A673 (cell line): Measurements from ENCODE around the gene CNPY1.

Experiments
- EZH2 ChIP-seq: fragments of 200-600 bp; sonication (generic); IDR thresholded peaks from 2 replicates; pipeline ENCODE4 v1.6.1; 2017; ENCODE audit warnings: borderline replicate concordance, low read depth, mild to moderate bottlenecking, mixed read lengths, antibody characterized with exemption, low read length; ENCODE audit not compliant: poor library complexity, severe bottlenecking
- TF ChIP-seq, protein P1 (sequence below): fragments of 300-800, 200-600 bp; sonication (generic); conservative IDR thresholded peaks from 2 replicates; pipeline ENCODE4 v1.5.1; 2017; ENCODE audit warnings: low read depth, mild to moderate bottlenecking, antibody characterized with exemption, low read length, moderate library complexity, mixed read lengths

DNA sequence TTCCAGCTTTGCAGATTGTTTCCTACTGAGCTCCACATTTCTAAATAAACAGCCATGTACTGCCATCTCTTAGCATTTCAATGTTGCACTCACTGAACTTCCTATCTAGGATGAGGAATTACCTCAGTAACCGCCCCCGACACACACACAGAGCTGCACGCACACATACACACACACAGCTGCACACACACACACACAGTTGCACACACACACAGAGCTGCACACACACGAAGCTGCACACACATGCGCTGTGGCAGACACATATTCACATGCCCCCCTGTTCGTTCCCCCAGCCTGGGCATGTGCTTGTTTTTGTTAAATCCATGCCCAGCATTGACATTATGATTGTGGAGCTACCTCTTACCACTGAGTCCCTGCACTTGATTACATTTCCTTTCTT lies 39.6 kb upstream of the CNPY1 start:
- TF ChIP-seq, protein P1, sequence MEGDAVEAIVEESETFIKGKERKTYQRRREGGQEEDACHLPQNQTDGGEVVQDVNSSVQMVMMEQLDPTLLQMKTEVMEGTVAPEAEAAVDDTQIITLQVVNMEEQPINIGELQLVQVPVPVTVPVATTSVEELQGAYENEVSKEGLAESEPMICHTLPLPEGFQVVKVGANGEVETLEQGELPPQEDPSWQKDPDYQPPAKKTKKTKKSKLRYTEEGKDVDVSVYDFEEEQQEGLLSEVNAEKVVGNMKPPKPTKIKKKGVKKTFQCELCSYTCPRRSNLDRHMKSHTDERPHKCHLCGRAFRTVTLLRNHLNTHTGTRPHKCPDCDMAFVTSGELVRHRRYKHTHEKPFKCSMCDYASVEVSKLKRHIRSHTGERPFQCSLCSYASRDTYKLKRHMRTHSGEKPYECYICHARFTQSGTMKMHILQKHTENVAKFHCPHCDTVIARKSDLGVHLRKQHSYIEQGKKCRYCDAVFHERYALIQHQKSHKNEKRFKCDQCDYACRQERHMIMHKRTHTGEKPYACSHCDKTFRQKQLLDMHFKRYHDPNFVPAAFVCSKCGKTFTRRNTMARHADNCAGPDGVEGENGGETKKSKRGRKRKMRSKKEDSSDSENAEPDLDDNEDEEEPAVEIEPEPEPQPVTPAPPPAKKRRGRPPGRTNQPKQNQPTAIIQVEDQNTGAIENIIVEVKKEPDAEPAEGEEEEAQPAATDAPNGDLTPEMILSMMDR, result no peak
- no peak for TF ChIP-seq EZH2
